Inferior parietal cortex (tissue), 1 donor: Measurements from ENCODE around the gene PCDHA6.
"Not testable (repeated sequence)": the region's sequence is repeated elsewhere in the genome, so short reads cannot be mapped to it uniquely, and the experiment has no call there.

Source experiments
- DNase-seq: peaks from one replicate; pipeline ENCODE4 v3.0.0-alpha.2; 2016; ENCODE audit errors: extremely low spot score

PCDHA6 gene

GRCh38 chr5:140857177-140857986 lies 29.6 kb downstream of the PCDHA6 start:
- no peak for DNase-seq

- no peak for DNase-seq
Measured at GRCh38 chr5:140857987-140858240, 30.2 kb downstream of the PCDHA6 start.

GRCh38 chr5:140862441-140863295 lies 34.9 kb downstream of the PCDHA6 start:
- DNase-seq = no peak

- peak; percentile 62 for DNase-seq
Measured at GRCh38 chr5:140868721-140869554, 41.2 kb downstream of the PCDHA6 start, which contains the start of gene PCDHA11. Gene PCDHA11 (plus strand): TSS chr5:140868957. CDS start chr5:140869104, 147 bp downstream.

GRCh38 chr5:140869555-140869886 lies 41.8 kb downstream of the PCDHA6 start:
- peak; percentile 55 for DNase-seq

- no peak for DNase-seq
Measured at GRCh38 chr5:140870221-140871201, 42.8 kb downstream of the PCDHA6 start.

- DNase-seq = no peak
Measured at GRCh38 chr5:140875085-140876065, 47.6 kb downstream of the PCDHA6 start, which contains the start of gene PCDHA12. Gene PCDHA12 (plus strand): TSS chr5:140875308. CDS start chr5:140875473, 165 bp downstream.

GRCh38 chr5:140876541-140877261 lies 48.9 kb downstream of the PCDHA6 start:
- DNase-seq = not testable (repeated sequence)

GRCh38 chr5:140877262-140877581 lies 49.5 kb downstream of the PCDHA6 start:
- DNase-seq = no peak
